Cardiac fibroblast (primary cell): ENCODE measurements around the gene ERCC6L2.

Experiments used
- DNase-seq, 2 donors: peaks; one replicate each; pipeline versions ENCODE4 v3.0.0 to v3.0.0-alpha.2; 2010; ENCODE audit warnings: low read depth in 2 of 2
- H3K4me3 ChIP-seq, 2 donors: replicated peaks in 1 of 2; 1 replicate in 1 of 2; 2 replicates in 1 of 2; pipeline ENCODE4 v1.5.1; 2011; ENCODE audit warnings: low read depth in 2 of 2, low read length in 2 of 2, mild to moderate bottlenecking in 2 of 2, moderate library complexity in 1 of 2
- TF ChIP-seq, protein P1 (sequence below): IDR thresholded peaks from one replicate; pipeline ENCODE4 v1.5.1; 2011; ENCODE audit warnings: low read depth, mild to moderate bottlenecking, low read length, inconsistent platforms

The ERCC6L2 gene

DNA sequence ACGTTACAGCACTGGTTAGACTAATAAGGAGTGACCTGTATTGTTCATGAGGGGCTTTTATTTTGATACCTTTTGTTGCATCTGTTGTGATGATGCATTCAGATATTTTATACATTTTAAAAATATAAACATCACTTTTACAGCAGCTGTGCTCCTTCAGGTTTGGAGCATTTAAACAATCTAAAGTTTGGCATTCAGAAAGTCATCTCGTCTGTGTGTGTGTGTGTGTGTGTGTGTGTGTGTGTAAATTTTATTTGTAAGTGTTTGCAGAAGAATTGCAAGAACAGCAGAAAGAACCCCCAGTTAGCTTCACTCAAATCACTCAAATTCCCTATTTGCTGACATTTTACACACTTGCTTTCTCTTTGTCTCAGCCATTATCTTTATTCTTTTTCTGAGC is 87.4 kb downstream of the ERCC6L2 start:
- TF ChIP-seq, protein P1, sequence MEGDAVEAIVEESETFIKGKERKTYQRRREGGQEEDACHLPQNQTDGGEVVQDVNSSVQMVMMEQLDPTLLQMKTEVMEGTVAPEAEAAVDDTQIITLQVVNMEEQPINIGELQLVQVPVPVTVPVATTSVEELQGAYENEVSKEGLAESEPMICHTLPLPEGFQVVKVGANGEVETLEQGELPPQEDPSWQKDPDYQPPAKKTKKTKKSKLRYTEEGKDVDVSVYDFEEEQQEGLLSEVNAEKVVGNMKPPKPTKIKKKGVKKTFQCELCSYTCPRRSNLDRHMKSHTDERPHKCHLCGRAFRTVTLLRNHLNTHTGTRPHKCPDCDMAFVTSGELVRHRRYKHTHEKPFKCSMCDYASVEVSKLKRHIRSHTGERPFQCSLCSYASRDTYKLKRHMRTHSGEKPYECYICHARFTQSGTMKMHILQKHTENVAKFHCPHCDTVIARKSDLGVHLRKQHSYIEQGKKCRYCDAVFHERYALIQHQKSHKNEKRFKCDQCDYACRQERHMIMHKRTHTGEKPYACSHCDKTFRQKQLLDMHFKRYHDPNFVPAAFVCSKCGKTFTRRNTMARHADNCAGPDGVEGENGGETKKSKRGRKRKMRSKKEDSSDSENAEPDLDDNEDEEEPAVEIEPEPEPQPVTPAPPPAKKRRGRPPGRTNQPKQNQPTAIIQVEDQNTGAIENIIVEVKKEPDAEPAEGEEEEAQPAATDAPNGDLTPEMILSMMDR: no peak
- no peak for DNase-seq
- no peak overlapping the region for H3K4me3 ChIP-seq

DNA sequence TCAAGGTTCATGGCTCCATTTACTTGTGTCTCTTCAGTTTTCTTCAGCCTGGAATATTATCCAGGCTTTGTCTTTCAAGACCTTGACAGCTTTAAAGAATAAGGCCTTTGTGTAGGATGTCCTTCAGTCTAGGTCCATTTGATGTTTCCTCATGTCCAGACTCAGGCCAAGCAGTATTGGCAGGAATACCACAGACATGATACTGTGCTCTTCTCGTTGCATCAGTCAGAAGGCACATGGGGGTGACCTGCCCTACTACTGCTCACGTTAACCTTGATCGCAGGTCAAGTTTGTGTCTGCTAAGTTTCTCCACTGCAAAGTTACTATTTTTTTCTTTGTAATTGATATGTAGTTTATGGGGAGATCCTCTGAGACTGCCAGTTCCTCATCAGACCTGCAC is 88.2 kb downstream of the ERCC6L2 start:
- no peak for DNase-seq
- H3K4me3 ChIP-seq: no peak overlapping the region
- TF ChIP-seq, protein P1: no peak

DNA sequence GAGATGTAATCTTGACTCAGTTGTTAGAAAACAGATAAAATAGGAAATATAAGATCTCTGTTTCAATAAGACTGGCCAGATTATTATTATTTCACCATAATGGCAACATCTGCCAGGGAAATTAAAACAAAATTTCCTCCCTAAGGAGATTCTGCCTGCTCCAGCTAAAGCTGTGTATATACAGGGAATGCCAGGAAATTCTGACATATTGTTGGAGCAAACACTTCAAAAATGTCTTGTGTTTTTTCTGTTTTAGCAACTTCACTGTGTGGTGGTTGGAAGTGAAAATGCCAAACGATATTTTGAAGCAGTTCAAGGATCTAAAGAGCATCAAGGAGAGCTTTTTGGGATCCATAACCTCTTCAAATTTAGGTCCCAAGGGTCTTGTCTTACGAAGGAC is 90.8 kb downstream of the ERCC6L2 start:
- TF ChIP-seq, protein P1: no peak
- DNase-seq: peak in 1 of 2 donors; percentile 6
- no peak overlapping the region for H3K4me3 ChIP-seq

DNA sequence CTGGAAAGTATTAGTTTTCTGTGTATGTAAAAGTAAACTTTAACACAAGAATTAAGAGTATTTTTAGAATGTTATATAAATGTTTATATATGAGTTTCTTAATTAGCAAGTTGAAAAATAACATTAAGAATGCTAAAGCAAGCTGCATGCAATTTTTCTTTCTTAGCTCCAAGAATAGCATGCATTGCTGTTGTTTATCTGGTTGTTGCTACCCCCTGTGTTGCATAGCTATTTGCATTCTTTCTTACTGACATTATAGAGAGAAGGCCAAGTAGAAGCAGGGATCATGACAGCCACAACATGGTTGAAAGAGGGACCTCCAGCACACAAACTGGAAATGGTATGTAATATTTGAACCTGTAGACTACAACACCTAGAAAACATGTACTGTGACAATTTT is 94.8 kb downstream of the ERCC6L2 start:
- no peak overlapping the region for H3K4me3 ChIP-seq
- peak; percentile 11 to 12 for DNase-seq
- TF ChIP-seq, protein P1: no peak

DNA sequence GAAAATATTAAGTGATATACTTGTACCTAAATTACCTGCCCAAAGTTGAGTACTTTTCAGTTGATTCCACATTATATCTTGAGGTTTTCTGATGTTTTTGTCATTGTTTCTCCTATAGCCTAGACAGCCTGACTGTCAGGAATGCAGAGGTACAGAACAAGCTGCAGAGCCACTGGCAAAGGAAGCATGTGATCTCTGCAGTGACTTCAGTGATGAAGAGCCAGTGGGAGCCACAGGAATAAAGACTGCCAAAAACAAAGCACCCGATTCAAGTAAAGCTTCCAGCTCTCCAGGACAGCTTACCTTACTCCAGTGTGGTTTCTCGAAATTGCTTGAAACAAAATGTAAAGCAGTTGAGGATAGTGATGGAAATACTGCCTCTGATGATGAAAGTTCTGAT is 96.3 kb downstream of the ERCC6L2 start:
- TF ChIP-seq, protein P1: no peak
- H3K4me3 ChIP-seq: no peak overlapping the region
- DNase-seq: no peak

DNA sequence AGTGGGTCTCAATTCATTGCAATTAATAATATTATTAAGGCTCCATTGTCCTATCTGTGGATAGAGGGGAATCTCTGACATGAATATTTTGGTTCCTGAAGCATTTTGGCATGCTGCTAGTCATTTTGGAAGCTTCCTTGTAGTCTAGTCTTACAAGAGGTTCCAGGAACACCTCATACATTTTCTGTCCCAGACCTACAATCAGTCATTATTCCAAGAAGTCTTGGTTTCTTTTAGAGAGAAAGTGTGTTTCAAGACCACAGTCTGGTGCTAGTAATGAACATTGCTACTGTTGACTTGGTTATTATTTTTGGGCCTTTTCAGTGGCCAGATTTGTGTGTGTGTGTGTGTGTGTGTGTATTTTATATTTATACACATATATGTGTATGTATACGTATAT is 98.9 kb downstream of the ERCC6L2 start:
- TF ChIP-seq, protein P1: no peak
- H3K4me3 ChIP-seq: no peak overlapping the region
- DNase-seq: no peak

DNA sequence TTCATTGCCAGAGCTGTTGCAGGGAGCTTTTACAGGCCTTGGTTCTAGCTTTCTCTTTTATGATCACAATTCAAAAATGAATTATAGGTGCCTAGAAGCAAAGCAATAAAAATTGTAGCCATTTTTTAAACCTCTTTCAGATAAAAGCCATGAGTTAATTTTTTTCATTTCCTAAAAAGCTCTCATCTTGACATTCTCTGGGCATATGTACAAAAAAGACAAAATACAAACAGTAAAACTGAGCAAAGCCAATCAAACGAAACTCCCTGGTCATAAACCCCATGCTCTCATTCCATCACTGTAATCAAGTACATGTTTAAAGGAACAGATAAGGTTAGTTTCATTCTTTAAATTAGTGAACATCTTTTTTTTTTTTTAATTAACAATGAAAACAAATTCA is 101.9 kb downstream of the ERCC6L2 start:
- no peak for DNase-seq
- TF ChIP-seq, protein P1: no peak
- H3K4me3 ChIP-seq: no peak overlapping the region
